ENCODE measurements around the gene COMMD3.

Gene COMMD3

DNA sequence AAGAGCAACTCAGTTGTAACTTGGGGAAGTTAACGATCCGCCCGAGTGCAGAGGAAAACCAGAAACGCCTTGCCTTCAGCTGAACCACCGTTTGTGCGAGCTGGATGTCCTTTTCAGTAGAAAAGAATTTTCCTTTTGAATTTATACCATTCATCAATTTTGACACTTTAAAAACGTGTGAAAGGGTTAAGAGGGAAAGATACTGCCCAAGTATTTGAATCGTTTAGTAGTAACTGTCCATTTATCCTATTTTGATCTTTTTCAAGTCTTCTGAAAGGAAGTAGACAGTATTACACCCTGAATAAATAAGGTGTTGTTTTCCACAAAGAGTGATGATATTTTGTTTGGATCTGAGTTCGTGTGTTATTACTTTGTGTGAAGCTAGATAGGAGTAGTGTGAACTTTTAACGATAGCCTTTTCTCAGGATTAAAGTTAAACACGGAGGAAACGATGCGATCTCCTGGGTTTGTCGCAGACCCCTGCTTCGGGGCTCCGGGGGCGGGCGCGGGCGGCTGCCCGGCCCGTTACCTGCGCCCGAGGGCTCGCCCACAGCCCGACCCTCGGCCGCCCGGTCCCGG is 3.9 kb downstream of the COMMD3 start:
- DNase-seq (ENCODE audit: low read depth in 2 of 2): no peak

DNA sequence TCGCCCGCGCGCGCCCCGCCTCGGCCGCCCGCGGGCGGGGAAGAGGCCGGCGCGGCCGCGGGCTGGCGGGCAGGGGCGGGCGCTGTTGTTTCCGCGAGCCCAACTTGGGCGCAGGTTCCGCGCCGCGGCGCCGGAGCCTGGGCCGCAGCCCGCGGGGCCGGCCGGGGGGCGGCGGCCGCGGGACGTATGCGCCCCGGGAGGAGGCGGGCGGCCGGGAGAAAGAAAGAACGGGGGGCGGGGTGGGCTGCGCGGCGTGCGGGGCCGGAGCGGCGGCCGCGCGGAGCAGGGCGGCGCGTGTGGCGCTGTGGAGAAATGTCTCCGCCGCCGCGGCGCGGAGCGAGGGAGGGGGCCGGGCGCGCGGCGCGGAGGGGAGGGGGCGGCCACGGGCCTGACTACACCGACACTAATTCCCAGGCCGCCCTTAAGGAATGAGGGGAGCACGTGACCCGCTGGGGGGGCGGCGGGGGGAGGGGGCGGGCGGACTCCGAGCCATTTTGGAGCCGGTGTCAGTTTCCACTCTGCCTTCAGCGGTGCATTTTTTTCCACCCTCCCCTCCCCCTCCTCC is 4.5 kb downstream of the COMMD3 start, which contains the start of gene BMI1:
TSS of gene BMI1 (plus strand) at position 509 of the 565 bp plus-strand sequence. CDS start 5,351 bp downstream, outside the sequence.
- peak in 1 of 2 donors; percentile 55 for DNase-seq (ENCODE audit: low read depth in 2 of 2)

DNA sequence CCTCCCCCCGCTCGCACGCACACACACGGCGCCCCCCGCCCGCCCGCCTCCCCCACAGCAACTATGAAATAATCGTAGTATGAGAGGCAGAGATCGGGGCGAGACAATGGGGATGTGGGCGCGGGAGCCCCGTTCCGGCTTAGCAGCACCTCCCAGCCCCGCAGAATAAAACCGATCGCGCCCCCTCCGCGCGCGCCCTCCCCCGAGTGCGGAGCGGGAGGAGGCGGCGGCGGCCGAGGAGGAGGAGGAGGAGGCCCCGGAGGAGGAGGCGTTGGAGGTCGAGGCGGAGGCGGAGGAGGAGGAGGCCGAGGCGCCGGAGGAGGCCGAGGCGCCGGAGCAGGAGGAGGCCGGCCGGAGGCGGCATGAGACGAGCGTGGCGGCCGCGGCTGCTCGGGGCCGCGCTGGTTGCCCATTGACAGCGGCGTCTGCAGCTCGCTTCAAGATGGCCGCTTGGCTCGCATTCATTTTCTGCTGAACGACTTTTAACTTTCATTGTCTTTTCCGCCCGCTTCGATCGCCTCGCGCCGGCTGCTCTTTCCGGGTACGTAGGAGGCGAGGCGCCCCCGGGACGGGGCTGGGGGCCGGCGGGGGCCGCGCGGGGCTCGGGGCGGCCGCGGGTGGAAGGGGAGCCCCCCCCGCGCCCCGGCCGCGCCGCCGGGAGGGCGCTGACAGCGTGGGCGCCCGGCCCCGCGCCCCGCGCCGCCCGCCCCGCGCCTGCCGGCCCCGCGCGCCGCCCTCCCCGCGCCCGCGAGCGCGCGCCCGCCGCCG is 5.2 kb downstream of the COMMD3 start:
- DNase-seq (ENCODE audit: low read depth in 2 of 2): peak in 1 of 2 donors; percentile 40

DNA sequence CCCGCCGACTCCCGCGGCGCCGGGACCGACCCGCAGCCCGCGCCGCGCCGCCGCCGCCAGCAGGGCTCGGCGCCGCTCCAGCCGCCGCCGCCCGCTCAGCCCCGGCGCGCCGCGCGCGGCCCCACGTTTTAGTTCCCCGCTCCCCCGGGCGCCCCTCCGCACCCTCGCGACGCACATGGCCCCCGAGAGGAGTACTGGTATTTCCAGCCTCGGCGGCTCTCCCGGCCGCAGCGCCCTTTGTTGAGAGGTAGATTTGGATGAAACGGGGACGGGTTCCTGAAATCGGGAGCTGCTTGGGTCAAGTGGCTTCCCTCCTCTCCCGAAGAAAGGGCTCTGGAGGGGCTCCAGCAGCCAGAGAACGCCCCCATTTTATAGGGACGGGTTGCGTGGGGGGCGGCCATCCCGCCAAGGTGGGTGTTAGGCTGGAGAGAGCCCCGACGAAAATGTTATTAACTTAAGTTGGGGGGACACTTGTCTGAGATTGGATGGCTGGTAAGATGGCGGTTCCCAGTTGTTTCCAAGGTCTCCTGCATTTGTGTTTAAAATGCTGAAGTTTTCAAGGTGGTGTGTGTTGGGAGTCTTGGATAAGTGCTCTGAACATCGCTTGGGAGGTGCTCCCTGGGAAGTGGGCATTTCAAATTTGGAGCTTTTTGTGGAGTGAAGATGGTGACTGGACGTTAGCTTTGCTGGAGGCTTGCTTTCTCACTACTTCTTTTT is 5.9 kb downstream of the COMMD3 start:
- DNase-seq (ENCODE audit: low read depth in 2 of 2): no peak

DNA sequence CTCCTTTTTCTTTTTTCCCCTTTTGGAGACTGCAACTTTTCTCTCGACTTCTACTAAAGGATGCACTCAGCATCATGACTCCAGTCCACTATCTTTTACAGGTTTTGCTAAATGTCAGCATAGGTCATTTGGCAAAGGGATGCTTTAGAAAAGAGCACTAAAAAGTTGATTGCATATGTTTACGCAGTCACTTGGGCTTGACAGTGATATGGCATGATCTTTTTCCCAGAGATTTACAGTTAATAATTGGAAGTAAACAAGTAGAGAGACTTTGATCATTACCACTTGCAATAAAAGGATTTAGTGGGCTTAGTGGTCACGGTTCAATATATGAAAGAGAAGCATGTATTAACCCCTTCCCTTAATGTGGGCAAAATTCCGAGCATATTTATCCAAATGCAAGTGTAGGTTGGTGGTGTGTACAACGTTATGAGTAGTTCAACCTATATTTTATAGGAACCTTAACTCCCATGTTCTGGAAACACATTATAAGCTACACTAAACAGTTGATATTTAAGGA is 6.5 kb downstream of the COMMD3 start:
- DNase-seq (ENCODE audit: low read depth in 2 of 2): no peak

DNA sequence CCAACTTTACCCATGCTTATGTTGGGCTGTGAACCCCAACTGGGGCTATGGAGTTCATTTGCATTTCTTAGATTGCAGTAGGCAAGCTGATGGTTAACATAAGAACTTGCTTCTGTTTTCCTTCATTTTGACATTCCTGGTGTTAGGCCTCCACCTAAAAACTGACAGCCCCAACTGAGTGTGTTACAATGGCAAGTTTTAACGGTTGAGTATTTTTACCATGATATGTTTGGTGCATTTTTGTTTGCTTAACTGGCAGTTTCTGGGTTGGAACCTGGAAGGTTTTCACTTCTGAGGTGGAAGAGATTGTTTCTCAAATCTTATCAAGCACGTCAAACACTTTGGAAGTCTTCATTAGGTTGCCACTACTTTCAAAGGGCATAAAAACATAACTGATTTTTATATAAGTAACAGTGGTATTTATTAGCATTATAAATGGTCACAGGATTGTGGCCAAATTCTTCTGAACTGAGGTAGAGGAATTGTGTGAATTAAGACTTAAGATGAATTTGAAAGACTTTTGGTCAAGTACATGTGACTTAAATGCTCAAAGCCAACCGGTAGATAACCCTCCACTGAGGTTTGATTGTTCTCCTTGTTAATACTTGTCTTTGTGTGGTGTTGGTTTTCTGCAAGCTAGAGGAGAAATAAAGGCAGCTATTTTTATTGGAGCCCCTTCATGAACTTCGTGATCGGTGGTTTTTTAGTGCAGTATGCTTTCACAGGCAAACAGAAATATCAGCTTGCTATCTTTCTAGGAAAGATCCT is 7.5 kb downstream of the COMMD3 start:
- DNase-seq (ENCODE audit: low read depth in 2 of 2): no peak

DNA sequence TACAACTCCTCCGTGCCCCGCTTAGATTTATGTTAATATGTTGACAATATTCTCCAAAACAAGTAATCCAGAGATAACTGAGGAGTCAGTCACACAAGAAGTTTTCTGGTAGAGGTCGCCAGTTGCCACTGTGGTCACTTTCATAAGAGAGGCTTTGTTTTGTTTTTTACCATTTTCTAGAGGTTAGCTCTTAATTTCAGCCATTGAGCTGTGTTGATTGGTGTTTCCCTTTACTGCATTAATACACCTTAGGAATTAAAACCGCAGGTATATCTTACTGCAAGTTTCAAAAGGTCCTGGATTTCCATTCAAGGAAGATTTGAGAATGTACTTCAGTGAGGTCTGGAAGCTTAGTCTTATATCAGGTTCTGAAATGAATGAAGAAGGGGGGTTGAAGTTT is 8.2 kb downstream of the COMMD3 start:
- DNase-seq (ENCODE audit: low read depth in 2 of 2): no peak

DNA sequence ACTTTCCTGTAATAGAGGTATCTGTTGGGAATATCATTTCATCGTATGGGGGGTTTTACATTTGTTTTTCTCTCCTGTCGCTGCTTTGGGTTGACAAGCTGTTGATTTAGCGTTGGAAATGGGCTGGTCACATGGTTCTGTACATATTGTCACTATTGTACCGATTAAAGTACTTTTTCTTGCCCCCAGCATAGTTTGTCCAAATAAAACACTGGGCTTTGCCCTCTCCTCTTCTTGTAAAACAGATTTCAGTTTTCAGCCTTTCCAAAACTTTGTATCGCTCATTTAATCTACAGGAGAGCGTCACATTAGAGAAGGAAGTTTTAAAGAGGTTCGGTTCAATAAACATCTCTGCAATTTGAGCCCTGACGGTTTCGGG is 8.7 kb downstream of the COMMD3 start:
- no peak for DNase-seq (ENCODE audit: low read depth in 2 of 2)

DNA sequence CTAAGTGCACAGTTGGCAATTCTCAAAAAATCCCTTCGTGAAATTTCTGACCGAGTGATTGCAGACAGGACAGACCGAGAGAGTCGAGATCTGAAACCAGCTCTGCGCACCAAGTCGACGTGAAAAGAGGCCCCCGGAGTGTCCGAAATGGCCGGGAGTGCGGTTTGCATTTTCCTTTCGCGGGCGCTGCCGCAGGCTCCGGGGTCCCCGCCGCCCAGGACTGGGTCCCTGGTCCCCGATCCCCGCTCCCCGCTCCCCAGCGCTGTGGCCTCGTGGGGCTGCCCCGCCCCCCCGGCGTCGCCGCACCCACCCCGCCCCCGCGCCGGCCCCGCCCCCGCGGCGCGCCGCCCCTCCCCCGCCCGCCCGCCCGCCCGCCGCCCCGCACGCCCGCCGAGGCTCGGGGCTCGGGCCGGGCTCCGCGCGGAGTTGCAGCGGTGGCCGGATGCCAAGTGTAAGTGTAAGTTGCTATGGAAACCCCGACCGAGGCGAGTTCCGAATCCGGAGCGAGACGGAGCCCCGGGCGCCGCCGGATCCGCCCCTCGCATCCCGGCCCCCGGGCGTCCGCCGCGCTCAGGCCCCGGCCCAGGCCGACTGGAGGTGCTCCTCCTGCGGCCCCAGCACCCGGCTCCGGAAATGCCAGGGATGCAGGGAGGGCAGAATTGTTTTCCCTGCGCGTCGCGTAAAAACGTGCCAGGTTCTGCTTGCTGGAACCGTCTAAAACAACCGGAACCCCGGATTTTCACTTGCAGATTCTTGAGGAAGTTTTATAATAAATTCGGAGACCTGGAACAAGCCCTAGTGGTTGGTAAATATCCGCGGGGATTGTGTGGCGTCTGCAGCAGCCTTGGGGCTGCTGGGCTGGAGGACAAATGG is 9.3 kb downstream of the COMMD3 start:
- peak in 1 of 2 donors; percentile 47 for DNase-seq (ENCODE audit: low read depth in 2 of 2)

DNA sequence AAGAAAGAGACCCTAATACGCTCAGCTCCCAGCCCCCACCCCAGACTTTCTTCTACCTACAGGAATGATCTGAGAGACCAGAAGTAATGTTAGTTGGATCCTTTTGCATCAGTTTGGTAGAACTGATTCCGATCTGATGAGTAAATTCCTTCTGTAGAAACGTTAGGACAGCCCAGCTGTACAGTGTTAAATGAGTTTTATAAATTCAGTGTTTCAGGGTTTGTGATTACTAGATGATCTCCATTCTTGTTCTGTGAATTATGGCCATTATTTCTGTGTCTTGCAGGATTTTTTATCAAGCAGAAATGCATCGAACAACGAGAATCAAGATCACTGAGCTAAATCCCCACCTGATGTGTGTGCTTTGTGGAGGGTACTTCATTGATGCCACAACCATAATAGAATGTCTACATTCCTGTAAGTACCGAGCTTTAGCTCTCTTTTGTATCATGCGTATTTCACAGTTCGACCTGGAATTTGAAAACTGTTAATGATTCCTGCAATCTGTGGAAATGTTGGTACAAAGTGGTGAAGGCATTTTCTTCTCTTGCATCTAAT is 10.0 kb downstream of the COMMD3 start:
- DNase-seq (ENCODE audit: low read depth in 2 of 2): no peak

DNA sequence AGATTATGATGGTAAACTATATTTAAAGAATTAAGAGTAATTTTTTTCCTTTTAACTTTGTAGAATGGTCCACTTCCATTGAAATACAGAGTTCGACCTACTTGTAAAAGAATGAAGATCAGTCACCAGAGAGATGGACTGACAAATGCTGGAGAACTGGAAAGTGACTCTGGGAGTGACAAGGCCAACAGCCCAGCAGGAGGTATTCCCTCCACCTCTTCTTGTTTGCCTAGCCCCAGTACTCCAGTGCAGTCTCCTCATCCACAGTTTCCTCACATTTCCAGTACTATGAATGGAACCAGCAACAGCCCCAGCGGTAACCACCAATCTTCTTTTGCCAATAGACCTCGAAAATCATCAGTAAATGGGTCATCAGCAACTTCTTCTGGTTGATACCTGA is 13.0 kb downstream of the COMMD3 start:
- no peak for DNase-seq (ENCODE audit: low read depth in 2 of 2)

DNA sequence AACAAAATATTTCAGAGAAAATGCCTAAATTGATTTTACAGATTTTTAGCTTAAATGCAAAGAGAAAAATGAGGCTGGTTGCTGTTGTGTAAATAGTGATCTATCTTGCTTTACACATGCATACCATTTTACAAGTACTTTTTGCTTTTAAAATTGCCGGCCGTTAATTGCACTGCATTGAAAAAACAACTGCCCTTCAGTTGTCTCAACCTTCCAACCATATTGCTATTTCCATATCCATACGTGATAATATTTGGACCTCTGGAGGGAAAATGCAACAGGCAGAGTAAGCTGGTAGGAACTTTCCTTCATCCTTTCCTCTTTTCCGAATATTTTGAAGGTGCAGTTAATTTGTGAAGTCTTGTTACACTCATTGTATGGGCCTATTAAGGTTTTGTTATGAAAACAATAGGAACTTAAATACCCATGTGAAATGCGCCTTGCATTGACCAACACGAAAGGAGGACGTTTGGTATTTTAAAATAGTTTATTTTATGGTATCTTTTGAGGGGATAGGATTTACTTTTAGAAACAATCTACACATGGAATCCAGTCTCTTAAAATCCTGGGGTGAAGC is 16.0 kb downstream of the COMMD3 start:
- no peak for DNase-seq (ENCODE audit: low read depth in 2 of 2)

DNA sequence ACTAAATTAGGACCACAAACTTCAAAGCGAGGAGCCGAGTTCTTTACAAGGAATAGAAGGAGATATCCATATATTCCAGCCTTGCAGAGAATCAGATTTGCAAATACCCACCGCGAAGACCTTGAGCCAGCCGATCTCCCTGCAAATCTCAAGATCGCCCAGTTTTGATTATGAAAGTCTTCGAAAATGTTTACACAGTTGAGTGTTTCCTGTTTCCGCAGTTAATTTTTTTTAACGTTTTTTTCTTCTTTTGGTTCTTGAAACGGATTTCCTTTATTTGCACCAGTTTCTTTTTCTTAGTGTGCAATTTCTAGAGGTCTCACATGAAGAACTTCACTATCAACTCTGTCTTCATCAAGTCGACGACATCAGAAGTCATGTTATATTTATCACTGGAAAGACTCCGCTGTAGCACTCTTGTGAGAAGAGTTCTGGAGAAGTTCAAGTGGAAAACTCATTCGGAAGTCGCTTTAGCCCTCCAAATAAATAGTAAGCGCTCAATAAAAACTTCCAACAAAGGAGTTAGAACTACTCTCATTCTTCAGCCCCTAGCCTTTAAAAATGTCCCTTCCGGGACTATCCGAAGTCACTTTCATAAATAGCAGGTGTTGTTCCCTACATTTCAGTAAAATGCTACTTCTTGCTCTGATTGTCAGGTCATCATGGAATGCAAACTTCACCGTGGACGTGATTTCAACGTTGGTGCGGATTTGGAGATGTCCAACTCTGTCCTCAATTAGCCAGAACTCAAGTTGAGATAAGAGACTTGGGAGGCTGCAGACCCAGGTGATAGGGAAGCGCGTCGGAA is 17.2 kb downstream of the COMMD3 start:
- no peak for DNase-seq (ENCODE audit: low read depth in 2 of 2)

DNA sequence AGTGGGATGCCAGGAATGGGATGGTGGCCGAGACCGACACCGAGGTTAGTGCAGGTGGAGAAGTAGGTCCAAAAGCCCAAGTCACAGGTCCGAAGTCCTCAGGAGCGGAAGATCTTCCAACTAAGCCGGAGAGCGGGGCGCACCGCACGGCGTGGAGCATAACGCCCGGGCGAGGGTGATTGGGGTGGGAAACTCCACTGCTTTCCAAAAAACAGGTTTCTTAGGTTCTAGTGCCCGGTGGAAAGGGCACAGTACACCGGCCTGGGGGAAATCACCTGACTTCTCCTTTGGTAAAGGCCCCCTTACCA is 17.7 kb downstream of the COMMD3 start:
- DNase-seq (ENCODE audit: low read depth in 2 of 2): no peak

DNA sequence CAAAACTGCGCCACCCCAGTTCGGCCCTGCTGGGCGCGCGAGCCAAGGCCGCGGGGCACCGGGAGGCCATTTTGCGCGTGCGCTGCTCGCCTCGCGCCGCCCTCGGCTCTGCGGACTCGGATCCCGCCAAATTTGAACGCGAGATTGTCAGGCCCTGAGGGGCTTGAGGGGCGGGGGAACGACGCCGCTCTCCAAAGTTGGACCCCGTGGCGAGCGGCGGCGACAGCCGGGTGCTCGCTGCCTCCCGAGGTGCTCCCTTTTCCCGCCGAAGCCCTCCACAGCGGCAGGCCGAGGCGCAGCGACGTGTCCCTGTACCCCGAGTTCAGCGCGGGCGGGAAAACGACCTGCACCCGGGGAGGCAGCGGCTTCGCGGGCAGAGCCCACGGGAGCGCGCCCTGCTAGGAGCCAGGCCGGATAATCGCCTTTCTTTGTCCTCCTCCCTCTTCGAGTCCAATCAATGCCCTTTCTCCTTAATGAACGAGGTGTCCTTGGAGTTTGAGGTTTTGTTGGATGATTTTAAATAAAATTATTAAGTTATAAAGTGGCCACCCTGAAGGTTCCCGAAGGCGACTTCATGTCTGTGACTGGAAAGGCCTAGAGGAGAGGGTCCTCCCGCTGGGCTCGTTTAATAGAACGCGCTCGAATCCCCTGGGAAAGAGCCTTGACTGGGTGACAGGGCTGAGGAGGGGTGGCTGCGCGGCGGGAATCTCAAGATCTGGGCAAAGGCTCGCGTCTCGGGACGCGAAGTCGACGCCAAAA is 18.4 kb downstream of the COMMD3 start:
- no peak for DNase-seq (ENCODE audit: low read depth in 2 of 2)

DNA sequence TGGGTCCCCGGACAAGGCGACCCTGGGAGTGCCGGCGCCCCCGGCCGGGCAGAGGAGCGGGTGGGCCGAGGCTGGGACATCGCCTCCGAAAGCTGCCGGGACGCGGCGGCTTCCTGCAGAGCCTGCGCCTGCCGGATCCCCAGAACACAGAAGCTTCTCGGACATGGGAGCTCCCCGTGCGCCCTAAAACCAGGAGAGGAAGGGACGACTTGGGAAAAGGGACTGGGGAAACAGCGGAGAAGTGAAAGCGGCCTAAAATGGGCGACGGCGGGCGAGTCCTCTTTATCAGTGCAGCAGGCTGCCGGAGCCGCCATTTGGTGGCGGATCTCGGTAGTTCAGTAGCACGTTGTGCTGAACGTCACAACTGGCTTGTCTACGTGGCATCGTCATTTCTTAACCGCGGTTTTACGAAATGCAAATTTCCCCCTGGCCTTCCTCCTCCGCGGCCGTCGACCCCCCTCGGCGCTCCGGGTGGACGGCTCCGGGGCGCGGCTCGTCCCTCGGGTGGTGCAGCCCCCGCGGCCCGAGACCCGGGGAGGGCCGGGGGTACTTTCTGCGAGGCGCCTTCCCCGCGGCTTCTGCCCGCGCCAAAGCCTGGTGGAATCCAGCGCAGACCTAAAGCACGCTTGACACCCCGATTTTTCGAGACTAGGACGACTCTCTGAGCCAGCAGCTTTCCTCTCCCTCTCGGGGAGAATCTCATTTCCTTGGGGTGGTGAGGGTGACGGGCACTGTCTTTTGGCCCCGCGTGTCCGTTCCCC is 19.2 kb downstream of the COMMD3 start:
- peak in 1 of 2 donors; percentile 43 for DNase-seq (ENCODE audit: low read depth in 2 of 2)

DNA sequence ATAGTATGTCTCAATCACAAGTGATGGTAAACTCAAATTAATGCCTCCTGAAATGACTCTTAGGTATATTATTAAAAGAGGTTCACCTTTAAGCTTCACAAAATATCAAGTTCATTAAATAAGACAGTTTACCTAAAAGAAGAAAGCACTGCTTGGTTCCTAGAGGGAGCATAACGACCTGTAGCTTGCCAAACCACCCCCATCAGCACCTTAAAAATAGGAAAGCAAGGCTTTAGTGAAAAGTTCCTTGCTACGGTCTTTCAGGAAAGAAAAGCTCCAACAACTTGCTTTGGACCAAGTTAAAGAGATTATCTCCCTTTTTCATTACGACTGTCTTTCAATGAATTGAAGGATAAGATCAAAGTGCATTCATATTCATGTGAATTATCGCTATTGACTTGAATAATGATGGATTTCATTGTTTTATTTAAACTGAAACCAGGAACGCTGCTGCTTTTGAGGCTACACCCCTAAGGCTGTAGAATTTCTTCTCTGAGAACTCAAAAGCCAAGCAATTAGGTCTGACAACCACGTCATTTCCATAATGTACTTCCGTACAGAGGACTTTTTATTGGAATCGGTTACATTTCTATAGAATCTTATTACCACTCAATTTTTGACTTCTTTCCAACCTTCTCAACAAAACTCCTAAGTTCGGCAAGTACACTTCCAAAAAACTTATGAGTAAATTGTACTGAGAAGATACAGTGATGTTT is 22.2 kb downstream of the COMMD3 start:
- no peak for DNase-seq (ENCODE audit: low read depth in 2 of 2)
